Renal pelvis (tissue), 4 donors: ENCODE measurements around the gene C7orf33. TPM values are rescaled to one million over a fixed set of nuclear protein-coding genes. Genes with fewer than 3 reads are reported as not detected.
"Not testable (repeated sequence)": the region's sequence is repeated elsewhere in the genome, so short reads cannot be mapped to it uniquely, and the experiment has no call there.

Source experiments
- DNase-seq: peaks from one replicate; pipeline ENCODE4 v3.0.0-alpha.2; 2013
- polyA plus RNA-seq, 3 donors: library from polyadenylated mRNA; unstranded; fragments of 120-200 nt; gene quantifications; one replicate each; pipeline ENCODE4 v1.2.1, GENCODE V29; 2013; ENCODE audit not compliant: insufficient read length in 3 of 3

Gene C7orf33
- polyA plus RNA-seq, 3 donors, result not detected

- no peak for DNase-seq
Observed at GRCh38 chr7:148579366-148579765, 11.2 kb upstream of the C7orf33 start.

GRCh38 chr7:148580446-148580845 lies 10.1 kb upstream of the C7orf33 start:
- DNase-seq, result no peak

- DNase-seq, result no peak
Observed at GRCh38 chr7:148581624-148582023, 8.9 kb upstream of the C7orf33 start.

- DNase-seq, result no peak
Observed at GRCh38 chr7:148584154-148584827, 6.3 kb upstream of the C7orf33 start.

- DNase-seq, result no peak
Observed at GRCh38 chr7:148585399-148585798, 5.2 kb upstream of the C7orf33 start.

GRCh38 chr7:148587076-148587475 lies 3.5 kb upstream of the C7orf33 start:
- no peak for DNase-seq

GRCh38 chr7:148588168-148588567 lies 2.4 kb upstream of the C7orf33 start:
- DNase-seq, result no peak

- DNase-seq, result no peak
Observed at GRCh38 chr7:148588670-148589131, 1.9 kb upstream of the C7orf33 start.

GRCh38 chr7:148589640-148590039 lies 926 bp upstream of the C7orf33 start:
- no peak for DNase-seq

GRCh38 chr7:148596354-148596753 lies 5.8 kb downstream of the C7orf33 start:
- DNase-seq, result not testable (repeated sequence)

- no peak for DNase-seq
Observed at GRCh38 chr7:148598351-148598750, 7.8 kb downstream of the C7orf33 start.

GRCh38 chr7:148605350-148605749 lies 14.8 kb downstream of the C7orf33 start:
- no peak for DNase-seq

GRCh38 chr7:148607151-148607661 lies 16.6 kb downstream of the C7orf33 start:
- DNase-seq, result no peak

GRCh38 chr7:148609045-148609725 lies 18.6 kb downstream of the C7orf33 start:
- DNase-seq, result no peak

- no peak for DNase-seq
Observed at GRCh38 chr7:148611692-148612091, 21.1 kb downstream of the C7orf33 start.

- DNase-seq, result no peak
Observed at GRCh38 chr7:148615085-148615730, 24.6 kb downstream of the C7orf33 start.

- DNase-seq, result no peak
Observed at GRCh38 chr7:148620749-148621359, 30.3 kb downstream of the C7orf33 start.

- DNase-seq, result no peak
Observed at GRCh38 chr7:148621563-148621962, 31.0 kb downstream of the C7orf33 start.

- no peak for DNase-seq
Observed at GRCh38 chr7:148622887-148623585, 32.5 kb downstream of the C7orf33 start.

- DNase-seq, result no peak
Observed at GRCh38 chr7:148623586-148624282, 33.2 kb downstream of the C7orf33 start.

- no peak for DNase-seq
Observed at GRCh38 chr7:148624735-148625134, 34.2 kb downstream of the C7orf33 start.
